ENCODE measurements around the gene ST6GALNAC3. TPM values are rescaled to one million over a fixed set of nuclear protein-coding genes. Genes with fewer than 3 reads are reported as not detected.

The ST6GALNAC3 gene
- polyA plus RNA-seq, 1 experiment = 0.05 TPM

GRCh38 chr1:76059451-76059850, 15.1 kb upstream of the ST6GALNAC3 start:
- POLR2A ChIA-PET = no interaction called here
- DNase-seq (ENCODE audit: low read depth) = no peak
- CTCF ChIA-PET = no interaction called here
- no peaks in the 10 kb centered on the region for H3K36me3 ChIP-seq (ENCODE audit: control insufficient read depth, insufficient read depth, low read length)
- H3K4me3 ChIP-seq (ENCODE audit: low read depth, low read length) = no peak overlapping the region
- TF ChIP-seq CTCF (IDR thresholded peaks at IDR 0.05; ENCODE audit: insufficient read depth, low read depth, low read length) = no peak
- no peaks in the 10 kb centered on the region for H3K27me3 ChIP-seq (ENCODE audit: control insufficient read depth, insufficient read depth, low read length)

GRCh38 chr1:76065270-76065669, 9.3 kb upstream of the ST6GALNAC3 start:
- ChIA-PET CTCF (interaction anchor here (0.6 to 1.2 kb wide), 2 partner anchors 13 to 368 kb away, joined by 4 read pairs; no protein-coding TSS in a partner anchor), POLR2A (no interaction called here)
- no peak overlapping the region for H3K4me3 ChIP-seq (ENCODE audit: low read depth, low read length)
- no peak for TF ChIP-seq CTCF (IDR thresholded peaks at IDR 0.05; ENCODE audit: insufficient read depth, low read depth, low read length)
- no peak for DNase-seq (ENCODE audit: low read depth)
- no peaks in the 10 kb centered on the region for H3K36me3 ChIP-seq (ENCODE audit: control insufficient read depth, insufficient read depth, low read length)
- H3K27me3 ChIP-seq (ENCODE audit: control insufficient read depth, insufficient read depth, low read length) = no peaks in the 10 kb centered on the region

GRCh38 chr1:76066394-76066793, 8.2 kb upstream of the ST6GALNAC3 start:
- no peak overlapping the region for H3K4me3 ChIP-seq (ENCODE audit: low read depth, low read length)
- no peaks in the 10 kb centered on the region for H3K27me3 ChIP-seq (ENCODE audit: control insufficient read depth, insufficient read depth, low read length)
- no peaks in the 10 kb centered on the region for H3K36me3 ChIP-seq (ENCODE audit: control insufficient read depth, insufficient read depth, low read length)
- POLR2A ChIA-PET = no interaction called here
- DNase-seq (ENCODE audit: low read depth) = no peak
- CTCF ChIA-PET = no interaction called here
- no peak for TF ChIP-seq CTCF (IDR thresholded peaks at IDR 0.05; ENCODE audit: insufficient read depth, low read depth, low read length)

- Histone ChIP-seq H3K27me3 (ENCODE audit: control insufficient read depth, insufficient read depth, low read length) (no peaks in the 10 kb centered on the region), H3K4me3 (ENCODE audit: low read depth, low read length) (no peak overlapping the region), H3K36me3 (ENCODE audit: control insufficient read depth, insufficient read depth, low read length) (no peaks in the 10 kb centered on the region)
- CTCF ChIA-PET = no interaction called here
- no peak for DNase-seq (ENCODE audit: low read depth)
- POLR2A ChIA-PET = no interaction called here
- no peak for TF ChIP-seq CTCF (IDR thresholded peaks at IDR 0.05; ENCODE audit: insufficient read depth, low read depth, low read length)
Observed at GRCh38 chr1:76068542-76068941, 6.0 kb upstream of the ST6GALNAC3 start.

- no peak for TF ChIP-seq CTCF (IDR thresholded peaks at IDR 0.05; ENCODE audit: insufficient read depth, low read depth, low read length)
- no peaks in the 10 kb centered on the region for H3K27me3 ChIP-seq (ENCODE audit: control insufficient read depth, insufficient read depth, low read length)
- ChIA-PET POLR2A (no interaction called here), CTCF (no interaction called here)
- no peak overlapping the region for H3K4me3 ChIP-seq (ENCODE audit: low read depth, low read length)
- no peak for DNase-seq (ENCODE audit: low read depth)
- no peaks in the 10 kb centered on the region for H3K36me3 ChIP-seq (ENCODE audit: control insufficient read depth, insufficient read depth, low read length)
Observed at GRCh38 chr1:76068953-76069561, 5.5 kb upstream of the ST6GALNAC3 start.
